HG03439 (cell line): ENCODE measurements around the gene GRM6.

Source experiments
- ATAC-seq: cut with Tn5 transposase; IDR thresholded peaks from one replicate; pipeline ENCODE4 v1.9.1; 2021; ENCODE audit warnings: mild to moderate bottlenecking, moderate library complexity; ENCODE audit not compliant: unreplicated experiment

Gene GRM6

DNA sequence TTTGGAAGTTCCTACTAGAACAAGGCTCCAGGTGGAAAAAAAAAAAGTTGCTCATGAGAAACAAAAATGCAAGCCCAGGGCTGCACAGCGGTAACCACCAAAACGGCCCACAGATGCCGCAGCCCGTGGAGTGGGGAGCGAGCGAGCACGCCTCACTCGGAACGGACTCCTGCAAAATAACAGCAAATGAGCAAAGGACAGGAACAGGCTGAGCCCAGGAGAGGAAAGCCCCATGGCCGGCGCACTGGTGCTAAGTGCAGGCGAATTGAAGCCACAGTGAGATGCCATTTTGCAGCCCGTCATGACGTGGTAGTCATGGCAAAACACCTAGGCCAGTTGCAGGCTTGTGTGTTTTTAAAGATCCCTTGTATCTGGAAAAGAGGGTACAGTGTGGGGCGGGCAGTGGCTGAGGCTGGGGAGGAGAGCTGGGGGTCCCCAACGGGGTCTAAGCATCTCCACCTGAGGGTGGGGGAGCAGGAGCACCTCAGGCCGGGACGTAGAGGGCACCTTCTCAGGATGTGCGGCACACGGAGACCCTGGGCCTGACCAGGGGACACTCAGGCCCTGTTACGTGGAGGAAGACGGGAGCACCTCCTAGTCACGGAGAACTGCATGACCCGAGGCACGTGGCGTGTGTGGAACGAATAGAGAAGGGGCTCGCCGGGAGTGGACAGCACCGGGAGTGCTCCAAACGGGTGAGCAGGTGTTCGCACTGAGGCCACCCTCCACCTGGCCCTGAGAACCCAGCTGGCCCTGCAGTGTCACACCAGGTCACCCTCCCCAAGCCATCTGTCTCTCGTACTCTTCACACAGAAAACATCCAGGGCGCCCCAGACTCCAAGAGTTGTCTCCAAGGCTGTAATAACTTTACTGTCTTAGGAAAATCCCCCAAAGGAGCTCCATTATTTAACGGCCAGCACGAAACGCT, 10.7 kb downstream of the GRM6 start:
- ATAC-seq: no peak

DNA sequence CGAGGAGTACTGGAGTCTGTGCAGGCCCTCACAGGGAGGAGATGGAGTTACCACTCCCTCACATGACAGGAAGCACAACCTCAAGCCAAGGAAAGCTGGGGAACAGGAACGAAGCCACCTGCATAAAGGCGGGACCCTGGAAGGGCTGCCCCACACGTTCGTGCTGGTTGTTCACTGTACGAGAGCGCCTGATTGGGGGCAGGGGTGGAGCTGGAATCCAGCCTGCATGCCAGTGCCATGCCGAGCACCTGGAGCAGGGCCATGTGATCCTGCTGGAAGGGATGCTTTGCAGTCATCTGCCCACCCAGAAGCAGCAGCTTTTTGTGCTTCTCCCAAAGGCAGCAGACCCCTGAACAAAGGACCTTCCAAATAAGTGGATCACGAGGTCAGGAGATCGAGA, 11.4 kb downstream of the GRM6 start:
- ATAC-seq: no peak

DNA sequence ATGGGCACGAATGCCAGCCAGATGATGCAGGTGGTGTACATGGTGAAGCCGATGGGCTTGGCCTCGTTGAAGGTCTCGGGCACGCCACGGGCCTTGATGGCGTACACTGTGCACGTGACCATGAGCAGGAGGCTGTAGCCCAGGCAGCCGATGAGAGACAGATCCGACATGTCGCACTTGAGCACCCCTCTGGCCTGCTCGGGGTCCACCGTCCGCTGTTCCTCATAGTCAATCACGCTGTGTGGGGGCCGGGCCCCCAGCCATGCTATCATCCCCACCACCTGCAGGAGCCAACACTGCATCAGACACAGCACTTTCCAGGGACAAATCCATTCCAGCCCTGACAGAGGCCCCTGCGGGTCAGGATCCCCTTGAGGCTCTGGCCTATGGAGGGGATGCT, 12.2 kb downstream of the GRM6 start:
- ATAC-seq: no peak

DNA sequence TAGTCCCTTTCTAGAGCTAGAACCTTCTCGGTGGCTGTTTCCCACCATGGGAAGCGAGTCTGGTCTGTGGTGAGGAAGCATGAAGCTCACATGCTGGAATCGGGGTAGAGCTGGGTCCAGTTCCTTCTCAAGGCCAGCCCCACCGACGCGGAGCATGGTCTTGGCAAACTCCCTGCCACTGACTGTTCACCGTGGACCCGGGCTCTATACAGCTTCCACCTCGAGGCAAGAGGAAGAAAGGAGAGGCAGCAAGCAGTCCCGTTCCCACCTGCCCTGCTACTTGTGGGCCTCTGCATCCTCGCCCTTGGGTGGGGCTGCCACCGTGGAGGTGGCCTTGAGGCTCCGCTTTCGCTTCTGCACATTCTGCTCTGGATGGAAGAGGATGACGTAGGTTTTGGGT, 13.7 kb downstream of the GRM6 start:
- ATAC-seq: no peak

DNA sequence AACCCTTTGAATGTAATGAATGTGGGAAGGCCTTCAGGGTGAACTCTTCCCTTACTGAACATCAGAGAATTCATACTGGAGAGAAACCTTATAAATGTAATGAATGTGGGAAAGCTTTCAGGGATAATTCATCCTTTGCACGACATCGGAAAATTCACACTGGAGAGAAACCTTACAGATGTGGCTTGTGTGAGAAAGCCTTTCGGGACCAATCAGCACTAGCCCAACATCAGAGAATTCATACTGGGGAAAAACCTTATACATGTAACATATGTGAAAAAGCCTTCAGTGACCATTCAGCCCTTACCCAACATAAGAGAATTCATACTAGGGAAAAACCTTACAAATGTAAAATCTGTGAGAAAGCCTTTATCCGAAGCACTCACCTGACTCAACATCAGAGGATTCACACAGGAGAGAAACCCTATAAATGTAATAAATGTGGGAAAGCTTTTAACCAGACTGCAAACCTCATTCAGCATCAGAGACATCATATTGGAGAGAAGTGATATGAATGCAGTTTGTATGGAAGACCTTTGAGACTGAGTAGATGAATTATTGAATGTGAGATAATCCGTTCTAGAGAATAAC, 29.6 kb downstream of the GRM6 start:
- no peak for ATAC-seq

DNA sequence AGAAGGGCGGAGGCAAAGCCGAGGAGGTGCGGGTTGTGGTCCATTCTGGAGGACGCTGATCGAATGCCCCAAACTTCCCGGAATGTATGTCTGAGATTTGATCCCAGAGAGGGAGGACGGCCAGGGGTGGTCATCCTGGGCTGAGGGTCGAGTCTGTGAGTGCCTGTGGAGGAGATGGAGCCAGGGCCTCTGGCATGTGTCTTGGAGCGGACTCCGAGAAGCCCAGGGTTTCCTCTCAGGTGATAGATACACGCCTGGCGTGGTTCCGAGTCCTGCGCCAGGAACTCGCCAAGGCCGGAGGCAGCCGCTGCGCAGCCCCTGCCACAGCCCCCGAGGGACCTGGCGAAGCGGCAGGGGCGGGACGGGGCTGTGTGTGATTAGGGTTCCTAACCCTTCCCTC, 53.8 kb downstream of the GRM6 start:
- ATAC-seq: no peak

DNA sequence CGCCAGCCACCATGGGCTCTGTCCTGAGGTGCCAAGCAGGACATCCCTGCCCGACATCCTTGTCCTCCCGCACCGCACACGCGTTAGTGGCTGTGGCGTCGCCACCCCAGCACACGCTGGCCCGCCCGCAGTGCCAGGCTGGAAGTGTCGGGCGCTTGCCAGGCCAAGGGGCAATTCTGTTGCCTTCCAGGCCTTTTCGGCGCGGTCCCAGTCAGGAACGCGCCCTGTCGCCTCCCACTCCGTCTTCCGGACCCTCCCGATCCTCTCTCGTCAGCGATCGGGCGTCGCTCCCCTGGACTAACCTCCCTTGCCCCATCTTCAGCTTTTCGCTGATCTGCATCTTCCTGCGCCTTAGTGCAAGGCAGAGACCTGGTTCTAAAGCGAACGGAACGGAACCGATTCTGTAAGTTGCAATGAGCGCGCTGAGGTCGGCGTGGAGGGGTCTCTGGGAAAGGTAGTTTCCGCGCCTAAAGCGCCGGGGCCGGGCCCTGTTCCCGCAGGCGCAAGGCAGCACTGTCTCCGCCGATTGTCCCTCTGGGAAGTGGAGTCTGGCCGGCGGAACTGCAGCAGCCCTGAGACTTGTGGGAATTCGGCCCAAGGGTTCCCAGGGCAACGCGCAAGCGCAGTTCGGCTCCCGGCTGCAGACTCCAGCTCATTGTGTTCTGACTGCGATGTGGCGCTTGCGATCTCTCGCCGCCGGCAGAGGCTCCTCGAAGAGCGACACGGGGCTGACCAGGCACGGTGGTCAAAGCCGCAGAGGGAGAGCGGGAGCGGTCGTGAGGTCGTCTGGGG, 54.4 kb downstream of the GRM6 start, which contains the start of gene ZNF454:
TSS of gene ZNF454 (plus strand) at position 630 of the 792 bp plus-strand sequence. CDS start 1,594 bp downstream, outside the sequence.
- no peak for ATAC-seq

DNA sequence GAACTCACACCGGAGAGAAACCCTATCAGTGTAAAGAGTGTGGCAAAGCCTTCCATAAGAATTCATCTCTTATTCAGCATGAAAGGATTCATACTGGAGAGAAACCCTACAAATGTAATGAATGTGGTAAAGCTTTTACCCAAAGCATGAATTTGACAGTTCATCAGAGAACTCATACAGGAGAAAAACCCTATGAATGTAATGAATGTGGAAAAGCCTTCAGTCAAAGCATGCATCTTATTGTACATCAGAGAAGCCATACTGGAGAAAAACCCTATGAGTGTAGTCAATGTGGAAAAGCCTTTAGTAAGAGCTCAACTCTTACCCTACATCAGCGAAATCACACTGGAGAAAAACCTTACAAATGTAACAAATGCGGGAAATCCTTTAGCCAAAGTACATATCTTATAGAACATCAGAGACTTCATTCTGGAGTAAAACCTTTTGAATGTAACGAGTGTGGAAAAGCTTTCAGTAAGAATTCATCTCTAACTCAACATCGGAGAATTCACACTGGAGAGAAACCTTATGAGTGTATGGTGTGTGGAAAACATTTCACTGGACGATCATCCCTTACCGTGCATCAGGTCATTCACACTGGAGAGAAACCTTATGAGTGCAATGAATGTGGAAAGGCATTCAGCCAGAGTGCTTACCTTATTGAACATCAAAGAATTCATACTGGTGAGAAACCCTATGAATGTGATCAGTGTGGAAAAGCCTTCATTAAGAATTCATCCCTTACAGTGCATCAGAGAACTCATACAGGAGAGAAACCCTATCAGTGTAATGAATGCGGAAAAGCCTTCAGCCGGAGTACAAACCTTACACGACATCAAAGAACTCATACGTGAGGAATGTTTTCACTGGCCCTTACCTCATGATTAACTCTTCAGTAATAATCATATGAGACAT, 63.0 kb downstream of the GRM6 start:
- ATAC-seq: no peak
